H9 (cell line): ENCODE data around the gene SPAG6. TPM values are rescaled to one million over a fixed set of nuclear protein-coding genes. Genes with fewer than 3 reads are reported as not detected.

ENCODE experiments used
- DNase-seq: peaks from one replicate; pipeline ENCODE4 v3.0.0-alpha.2; 2017
- H2AFZ ChIP-seq: one replicate; pipeline ENCODE4 v1.6.1; 2013; ENCODE audit warnings: mild to moderate bottlenecking, low read length, control low read depth, moderate library complexity
- H2AK5ac ChIP-seq: 2 replicates; pipeline ENCODE4 v1.6.1; 2013; ENCODE audit warnings: low read length, control low read depth, mixed read lengths; ENCODE audit not compliant: insufficient read length
- H2BK120ac ChIP-seq: one replicate; pipeline ENCODE4 v1.6.1; 2013; ENCODE audit warnings: low read depth, mild to moderate bottlenecking, low read length, control low read depth, inconsistent platforms; ENCODE audit not compliant: poor library complexity, severe bottlenecking
- H2BK12ac ChIP-seq: 2 replicates; pipeline ENCODE4 v1.6.1; 2013; ENCODE audit warnings: low read length, control low read depth, mixed read lengths, low read depth; ENCODE audit not compliant: insufficient read length
- H2BK15ac ChIP-seq: 2 replicates; pipeline ENCODE4 v1.6.1; 2013; ENCODE audit warnings: low read depth, low read length, control low read depth
- H2BK20ac ChIP-seq: one replicate; pipeline ENCODE4 v1.6.1; 2013; ENCODE audit warnings: low read depth, mild to moderate bottlenecking, low read length, control low read depth, inconsistent platforms; ENCODE audit not compliant: poor library complexity, severe bottlenecking
- H2BK5ac ChIP-seq: 2 replicates; pipeline ENCODE4 v1.6.1; 2013; ENCODE audit warnings: low read length, control low read depth, mixed read lengths; ENCODE audit not compliant: insufficient read length
- H3K14ac ChIP-seq: 2 replicates; pipeline ENCODE4 v1.6.1; 2013; ENCODE audit warnings: low read length, control low read depth; ENCODE audit not compliant: insufficient read depth
- H3K18ac ChIP-seq: 2 replicates; pipeline ENCODE4 v1.6.1; 2013; ENCODE audit warnings: low read depth, mild to moderate bottlenecking, mixed read lengths, low read length, control low read depth; ENCODE audit not compliant: insufficient read length
- H3K23ac ChIP-seq: 2 replicates; pipeline ENCODE4 v1.6.1; 2013; ENCODE audit warnings: low read length, control low read depth, mixed read lengths, low read depth; ENCODE audit not compliant: insufficient read length
- H3K23me2 ChIP-seq: 2 replicates; pipeline ENCODE4 v1.6.1; 2013; ENCODE audit warnings: low read depth, mild to moderate bottlenecking, mixed read lengths, low read length, control low read depth; ENCODE audit not compliant: insufficient read length, poor library complexity, severe bottlenecking
- H3K27ac ChIP-seq: 2 replicates; pipeline ENCODE4 v1.5.1; 2013; ENCODE audit warnings: low read length, control low read depth, mixed read lengths, low read depth; ENCODE audit not compliant: insufficient read length
- H3K27me3 ChIP-seq: 2 replicates; pipeline ENCODE4 v1.6.1; 2013; ENCODE audit warnings: low read length, control low read depth, inconsistent platforms; ENCODE audit not compliant: insufficient read depth
- H3K4ac ChIP-seq: 2 replicates; pipeline ENCODE4 v1.6.1; 2013; ENCODE audit warnings: low read depth, mild to moderate bottlenecking, control low read depth, inconsistent platforms, low read length, moderate library complexity
- H3K4me1 ChIP-seq: 2 replicates; pipeline ENCODE4 v1.6.1; 2013; ENCODE audit warnings: low read length, control low read depth, inconsistent platforms; ENCODE audit not compliant: insufficient read depth
- H3K4me2 ChIP-seq: 2 replicates; pipeline ENCODE4 v1.6.1; 2013; ENCODE audit warnings: low read length, control low read depth, mixed read lengths; ENCODE audit not compliant: insufficient read length, insufficient read depth
- H3K56ac ChIP-seq: 2 replicates; pipeline ENCODE4 v1.6.1; 2013; ENCODE audit warnings: low read depth, mild to moderate bottlenecking, mixed read lengths, low read length, control low read depth; ENCODE audit not compliant: insufficient read length
- H3K79me1 ChIP-seq: 2 replicates; pipeline ENCODE4 v1.6.1; 2013; ENCODE audit warnings: low read depth, mild to moderate bottlenecking, moderate library complexity, low read length, control low read depth, inconsistent platforms; ENCODE audit not compliant: insufficient read depth, poor library complexity, severe bottlenecking
- H3K79me2 ChIP-seq: 2 replicates; pipeline ENCODE4 v1.6.1; 2013; ENCODE audit warnings: low read length, control low read depth, inconsistent platforms; ENCODE audit not compliant: insufficient read depth
- H3K9ac ChIP-seq: 2 replicates; pipeline ENCODE4 v1.6.1; 2013; ENCODE audit warnings: low read length, control low read depth, mixed read lengths; ENCODE audit not compliant: insufficient read length; ENCODE audit errors: extremely low read depth
- H3K9me3 ChIP-seq: one replicate; pipeline ENCODE4 v1.6.1; 2013; ENCODE audit warnings: low read depth, low read length, inconsistent platforms; ENCODE audit not compliant: control insufficient read depth
- H3T11ph ChIP-seq: one replicate; pipeline ENCODE4 v1.6.1; 2013; ENCODE audit warnings: mild to moderate bottlenecking, low read length, control low read depth, inconsistent platforms
- H4K20me1 ChIP-seq: one replicate; pipeline ENCODE4 v1.6.1; 2013; ENCODE audit not compliant: control insufficient read depth, insufficient read length, insufficient read depth
- H4K5ac ChIP-seq: 2 replicates; pipeline ENCODE4 v1.6.1; 2013; ENCODE audit warnings: low read depth, mild to moderate bottlenecking, mixed read lengths, low read length, control low read depth; ENCODE audit not compliant: insufficient read length
- H4K8ac ChIP-seq: replicated peaks from 2 replicates; pipeline ENCODE4 v1.6.1; 2013; ENCODE audit warnings: low read length, control low read depth, mixed read lengths, low read depth; ENCODE audit not compliant: insufficient read length
- H4K91ac ChIP-seq: 2 replicates; pipeline ENCODE4 v1.6.1; 2013; ENCODE audit warnings: low read depth, mild to moderate bottlenecking, moderate library complexity, mixed read lengths, low read length, control low read depth; ENCODE audit not compliant: insufficient read length
- H3K27ac Mint-ChIP-seq, 3 experiments: 2 replicates in 2 of 3; 3 replicates in 1 of 3; pipeline ENCODE4 v1.8.0; 2020 to 2021; ENCODE audit warnings: mixed read lengths in 3 of 3, mild to moderate bottlenecking in 1 of 3, moderate library complexity in 1 of 3
- H3K27me3 Mint-ChIP-seq: 2 replicates; pipeline ENCODE4 v1.8.0; 2021; ENCODE audit warnings: low read depth, mild to moderate bottlenecking, moderate library complexity, mixed read lengths
- H3K36me3 Mint-ChIP-seq, 3 experiments: 2 replicates in 2 of 3; 3 replicates in 1 of 3; pipeline ENCODE4 v1.8.0; 2020 to 2021; ENCODE audit warnings: low read depth in 3 of 3, mixed read lengths in 3 of 3; ENCODE audit not compliant: insufficient read depth in 1 of 3
- H3K4me1 Mint-ChIP-seq, 2 experiments: 2 replicates each; pipeline ENCODE4 v1.8.0; 2020; ENCODE audit warnings: mixed read lengths in 2 of 2
- H3K4me3 Mint-ChIP-seq, 2 experiments: 2 replicates in 1 of 2; 3 replicates in 1 of 2; pipeline ENCODE4 v1.8.0; 2020 to 2021; ENCODE audit warnings: mild to moderate bottlenecking in 2 of 2, mixed read lengths in 2 of 2, moderate library complexity in 1 of 2
- H3K9me3 Mint-ChIP-seq, 2 experiments: 2 replicates in 1 of 2; 3 replicates in 1 of 2; pipeline ENCODE4 v1.8.0; 2020; ENCODE audit warnings: mild to moderate bottlenecking in 2 of 2, mixed read lengths in 2 of 2, moderate library complexity in 1 of 2
- CTCF ChIP-seq: fragments of 200-600 bp; sonication (generic); conservative IDR thresholded peaks from 3 replicates; pipeline ENCODE4 v1.8.0; 2021; ENCODE audit warnings: antibody characterized with exemption, mild to moderate bottlenecking
- WGBS: extraction: QIAGEN DNeasy Blood & Tissue Kit; methylation state at CpG from one replicate; pipeline ENCODE4 v1.1.7; 2013; ENCODE audit warnings: missing lambda C conversion rate, low lambda C conversion rate, mixed read lengths; ENCODE audit not compliant: insufficient read length; ENCODE audit errors: extremely low coverage; 5-methylcytosine and 5-hydroxymethylcytosine counted together
- total RNA-seq: library from RNA; stranded (reverse); gene quantifications from 2 replicates; pipeline ENCODE4 v1.2.1, GENCODE V29; 2021

The SPAG6 gene
- total RNA-seq, 1 experiment from 2014 or later: 0.24 TPM

GRCh38 chr10:22334414-22335172 lies 10.7 kb upstream of the SPAG6 start:
- peaks cover 14% of the 10 kb centered on the region for H3K23me2 ChIP-seq
- H3K23ac ChIP-seq: no peak overlapping the region
- H4K91ac ChIP-seq: no peak overlapping the region
- no peak overlapping the region for H3K56ac ChIP-seq
- DNase-seq: peak; percentile 84
- no peak overlapping the region for H4K5ac ChIP-seq
- H3K4me1 ChIP-seq: no peaks in the 10 kb centered on the region
- TF ChIP-seq CTCF: no peak
- Mint-ChIP-seq H3K4me3 (peak overlapping the region; percentile 49 to 73), H3K36me3 (0 out of 7 replicates have a peak, but pooled peaks cover 0 to under 1% (median 0%) of the 10 kb centered on the region in 3 experiments), H3K4me1 (peaks cover 6 to 17% of the 10 kb centered on the region in 2 experiments), H3K9me3 (no peaks in the 10 kb centered on the region; a peak in 3 of 5 replicates), H3K27ac (no peak overlapping the region), H3K27me3 (peaks cover 99% of the 10 kb centered on the region)
- H3K79me1 ChIP-seq: no peaks in the 10 kb centered on the region
- H3K4ac ChIP-seq: no peak overlapping the region
- H3K27me3 ChIP-seq: peaks cover 65% of the 10 kb centered on the region; the same call in 1 of the 2 replicates
- H3K18ac ChIP-seq: no peak overlapping the region
- no peaks in the 10 kb centered on the region for H4K20me1 ChIP-seq
- H2BK20ac ChIP-seq: no peak overlapping the region
- H2BK120ac ChIP-seq: no peak overlapping the region
- H2AFZ ChIP-seq: no peak overlapping the region
- no peak overlapping the region for H2AK5ac ChIP-seq
- H2BK15ac ChIP-seq: no peak overlapping the region
- peak overlapping the region; percentile 70; the same call in 1 of the 2 replicates for H3K14ac ChIP-seq
- H3K27ac ChIP-seq: no peak overlapping the region
- H3T11ph ChIP-seq: no peak overlapping the region
- H3K79me2 ChIP-seq: no peaks in the 10 kb centered on the region
- no CpG with 5 or more reads among the region's 73 CpGs for WGBS
- H4K8ac ChIP-seq: no peak overlapping the region
- H3K4me2 ChIP-seq: peak overlapping the region; percentile 38
- H3K9ac ChIP-seq: no peak overlapping the region
- no peaks in the 10 kb centered on the region for H3K9me3 ChIP-seq
- no peak overlapping the region for H2BK5ac ChIP-seq
- no peak overlapping the region for H2BK12ac ChIP-seq
